Upper lobe of right lung (tissue), 1 donor: ENCODE data around the gene CPNE9. TPM values are rescaled to one million over a fixed set of nuclear protein-coding genes. Genes with fewer than 3 reads are reported as not detected.

Experiments
- ATAC-seq: fragments of 200-7000 bp; cut with Tn5 transposase; one replicate; pipeline ENCODE4 v1.9.1; 2020; ENCODE audit warnings: mild to moderate bottlenecking, moderate library complexity
- DNase-seq: peaks from one replicate; pipeline ENCODE4 v3.0.0-alpha.2; 2020
- H3K27ac ChIP-seq: fragments of 200-600 bp; one replicate; pipeline ENCODE4 v1.8.0; 2022
- H3K27me3 ChIP-seq: fragments of 200-600 bp; one replicate; pipeline ENCODE4 v1.8.0; 2022; ENCODE audit warnings: mild to moderate bottlenecking
- H3K36me3 ChIP-seq: fragments of 200-600 bp; one replicate; pipeline ENCODE4 v1.8.0; 2022
- H3K4me1 ChIP-seq: fragments of 200-600 bp; one replicate; pipeline ENCODE4 v1.8.0; 2022
- H3K4me3 ChIP-seq: fragments of 200-600 bp; one replicate; pipeline ENCODE4 v1.8.0; 2022; ENCODE audit warnings: mild to moderate bottlenecking
- H3K9me3 ChIP-seq: fragments of 200-600 bp; one replicate; pipeline ENCODE4 v1.8.0; 2022
- intact Hi-C: fragments of 100-400 bp; cut with DNase I; formaldehyde crosslinking; loops from one replicate; pipeline ENCODE4 v1.11.0; 2022
- total RNA-seq: library from RNA; stranded (reverse); fragmentation: NEBNext Ultra II Directional; extraction: Animal tissue kit (Norgen Biotek cat#: 25700); gene quantifications from one replicate; pipeline ENCODE4 v1.2.1, GENCODE V29; 2021
- TF ChIP-seq, protein P1 (sequence below): fragments of 200-600 bp; IDR thresholded peaks from one replicate; pipeline ENCODE4 v1.8.0; 2022; ENCODE audit warnings: antibody characterized with exemption
- donor health status: DM: no; HTN: yes; CAD: no; lungs with severe emphysema.

CPNE9 gene
- total RNA-seq, 1 donor from 2014 or later = 0.90 TPM

DNA sequence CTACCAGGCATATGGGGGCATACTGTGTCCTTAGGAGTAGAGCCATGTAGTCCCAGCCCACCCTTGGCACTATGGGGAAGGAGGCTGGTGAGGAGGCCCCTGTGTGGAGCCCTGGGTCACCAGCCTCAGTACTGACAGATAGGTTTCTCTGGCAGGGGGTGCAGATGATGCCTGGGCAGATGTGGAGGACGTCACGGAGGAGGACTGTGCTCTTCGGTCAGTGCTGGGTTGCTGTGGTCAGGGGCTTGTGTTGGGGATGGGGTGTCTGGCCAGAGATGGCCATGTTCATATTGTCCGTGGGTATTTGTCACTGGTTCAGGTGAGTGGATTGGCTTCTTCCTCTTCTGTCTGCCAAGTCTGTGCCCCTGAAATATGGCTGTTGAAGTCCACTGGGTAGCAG, 34.4 kb upstream of the CPNE9 start:
- no peak overlapping the region for H3K4me3 ChIP-seq
- TF ChIP-seq, protein P1, sequence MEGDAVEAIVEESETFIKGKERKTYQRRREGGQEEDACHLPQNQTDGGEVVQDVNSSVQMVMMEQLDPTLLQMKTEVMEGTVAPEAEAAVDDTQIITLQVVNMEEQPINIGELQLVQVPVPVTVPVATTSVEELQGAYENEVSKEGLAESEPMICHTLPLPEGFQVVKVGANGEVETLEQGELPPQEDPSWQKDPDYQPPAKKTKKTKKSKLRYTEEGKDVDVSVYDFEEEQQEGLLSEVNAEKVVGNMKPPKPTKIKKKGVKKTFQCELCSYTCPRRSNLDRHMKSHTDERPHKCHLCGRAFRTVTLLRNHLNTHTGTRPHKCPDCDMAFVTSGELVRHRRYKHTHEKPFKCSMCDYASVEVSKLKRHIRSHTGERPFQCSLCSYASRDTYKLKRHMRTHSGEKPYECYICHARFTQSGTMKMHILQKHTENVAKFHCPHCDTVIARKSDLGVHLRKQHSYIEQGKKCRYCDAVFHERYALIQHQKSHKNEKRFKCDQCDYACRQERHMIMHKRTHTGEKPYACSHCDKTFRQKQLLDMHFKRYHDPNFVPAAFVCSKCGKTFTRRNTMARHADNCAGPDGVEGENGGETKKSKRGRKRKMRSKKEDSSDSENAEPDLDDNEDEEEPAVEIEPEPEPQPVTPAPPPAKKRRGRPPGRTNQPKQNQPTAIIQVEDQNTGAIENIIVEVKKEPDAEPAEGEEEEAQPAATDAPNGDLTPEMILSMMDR = no peak
- intact Hi-C loops = no loop called here
- no peaks in the 10 kb centered on the region for H3K27me3 ChIP-seq
- H3K36me3 ChIP-seq = peaks cover 97% of the 10 kb centered on the region
- no peak for ATAC-seq
- no peaks in the 10 kb centered on the region for H3K9me3 ChIP-seq
- H3K4me1 ChIP-seq = peaks cover 16% of the 10 kb centered on the region
- peak overlapping the region; percentile 47 for H3K27ac ChIP-seq
- DNase-seq = no peak

DNA sequence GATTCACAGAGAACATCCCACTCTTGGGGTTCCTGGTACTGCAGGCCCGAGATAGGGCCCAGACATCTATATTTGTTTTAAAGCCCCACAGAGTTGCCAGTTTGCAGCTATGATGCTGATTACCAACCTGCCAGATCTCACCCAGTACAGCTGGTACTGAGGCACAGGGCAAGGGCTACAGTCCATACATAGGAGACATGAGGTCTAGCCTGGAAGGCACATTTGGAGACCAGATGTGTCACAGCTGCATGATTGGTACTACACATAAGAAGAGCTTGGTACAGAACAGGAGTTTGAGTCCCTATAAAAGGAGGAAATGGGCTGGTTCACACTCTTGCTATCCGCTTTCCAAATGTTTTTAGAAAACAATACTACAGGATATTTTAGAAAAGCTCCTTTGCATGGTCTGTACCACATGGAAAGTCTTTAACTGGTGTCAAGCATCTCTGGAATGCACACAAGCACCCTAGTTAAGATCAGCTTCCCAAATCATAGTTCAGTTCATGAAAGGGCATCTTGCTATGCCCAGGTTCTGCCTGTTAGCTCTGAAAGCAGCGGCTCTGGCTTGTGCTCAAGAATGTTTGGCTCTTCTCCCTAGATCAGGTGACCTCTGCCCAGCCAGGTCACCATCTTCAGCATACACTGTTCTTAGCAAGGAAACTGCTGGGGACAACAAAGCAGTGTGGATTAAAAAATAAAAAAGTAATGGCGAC, 33.8 kb upstream of the CPNE9 start:
- intact Hi-C loops = no loop called here

DNA sequence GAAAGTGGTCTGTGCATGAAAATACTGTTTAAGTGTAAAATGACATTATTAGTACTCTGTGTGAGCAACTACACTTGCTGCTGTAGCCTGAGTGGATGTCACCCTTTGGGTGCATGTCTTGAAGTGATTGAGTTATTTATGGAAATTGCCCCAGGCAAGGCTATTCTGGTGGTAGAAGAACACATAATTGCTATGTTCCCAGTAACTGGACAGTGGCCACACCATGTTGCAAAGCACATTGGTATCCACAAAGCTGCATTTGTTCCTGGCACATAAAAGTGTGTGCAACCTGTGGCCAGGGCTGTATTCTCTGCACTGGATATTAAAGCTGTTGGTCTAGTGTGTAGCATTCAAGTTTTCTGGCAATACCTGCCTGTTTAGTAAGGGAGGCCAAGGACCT, 30.6 kb upstream of the CPNE9 start:
- Histone ChIP-seq H3K36me3 (peaks cover 97% of the 10 kb centered on the region), H3K4me3 (no peak overlapping the region), H3K27me3 (no peaks in the 10 kb centered on the region), H3K27ac (no peak overlapping the region), H3K9me3 (no peaks in the 10 kb centered on the region), H3K4me1 (peaks cover 16% of the 10 kb centered on the region)
- no peak for DNase-seq
- TF ChIP-seq, protein P1 = no peak
- ATAC-seq = no peak
- intact Hi-C loops = no loop called here

More for the DNA sequence above, 33.8 kb upstream of the CPNE9 start:
- H3K36me3 ChIP-seq = peaks cover 97% of the 10 kb centered on the region
- DNase-seq (no peak), ATAC-seq (peak; percentile 91)
- H3K9me3 ChIP-seq = no peaks in the 10 kb centered on the region
- no peak overlapping the region for H3K4me3 ChIP-seq
- TF ChIP-seq, protein P1 = no peak
- peak overlapping the region; percentile 47 for H3K27ac ChIP-seq
- H3K4me1 ChIP-seq = peaks cover 16% of the 10 kb centered on the region
- H3K27me3 ChIP-seq = no peaks in the 10 kb centered on the region

DNA sequence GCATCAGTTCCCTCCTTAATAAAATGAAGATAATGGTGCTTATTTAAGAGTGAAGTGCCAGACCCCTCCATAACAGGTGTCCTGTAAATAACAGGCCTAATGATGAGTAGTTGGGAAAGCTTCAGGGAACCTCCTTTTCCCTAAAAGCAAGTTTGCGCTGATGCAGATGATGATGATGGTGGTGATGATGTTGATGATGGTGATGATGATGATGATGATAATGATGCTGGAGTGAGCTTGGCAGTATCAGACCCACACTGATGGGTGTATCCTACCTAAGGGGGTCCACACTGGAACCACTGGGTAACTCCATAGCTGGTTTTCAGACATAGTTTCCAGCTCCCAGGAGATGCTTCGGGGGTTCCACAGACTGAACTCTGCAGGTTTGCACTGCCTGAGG, 29.9 kb upstream of the CPNE9 start:
- intact Hi-C loops = no loop called here
- TF ChIP-seq, protein P1 = no peak
- H3K27me3 ChIP-seq = no peaks in the 10 kb centered on the region
- H3K4me3 ChIP-seq = no peak overlapping the region
- DNase-seq = no peak
- H3K36me3 ChIP-seq = peaks cover 97% of the 10 kb centered on the region
- no peak for ATAC-seq
- H3K27ac ChIP-seq = no peak overlapping the region
- H3K9me3 ChIP-seq = no peaks in the 10 kb centered on the region
- peaks cover 16% of the 10 kb centered on the region for H3K4me1 ChIP-seq

DNA sequence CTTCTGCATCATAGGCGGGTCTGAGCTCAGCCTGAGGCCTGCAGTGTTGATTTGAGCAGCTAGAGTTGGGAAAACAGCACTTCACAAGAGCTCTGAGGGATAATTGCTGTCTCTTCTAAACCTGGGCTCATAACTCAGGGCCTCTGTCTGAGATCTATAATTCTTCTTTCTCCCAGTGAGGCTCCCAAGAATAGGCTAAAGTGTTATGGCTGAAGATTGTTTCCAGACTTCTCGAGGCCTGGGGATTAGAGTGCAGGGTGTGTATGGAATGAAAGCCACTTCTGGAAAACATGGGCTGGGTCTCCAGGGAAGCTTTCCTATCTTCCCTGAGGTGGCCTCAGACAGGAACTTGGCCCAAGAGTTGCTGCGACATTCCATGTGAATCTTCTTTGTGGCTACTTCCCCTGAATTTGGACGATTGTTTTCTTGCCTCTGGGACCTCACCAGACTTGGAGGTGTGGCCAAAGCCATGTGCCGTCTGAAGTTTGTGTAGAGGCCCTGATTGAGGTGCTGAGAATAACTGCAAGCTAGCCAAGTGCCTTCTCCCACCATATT, 27.8 kb upstream of the CPNE9 start:
- Histone ChIP-seq H3K36me3 (peaks cover 100% of the 10 kb centered on the region), H3K4me1 (no peaks in the 10 kb centered on the region)

More for the DNA sequence above, 27.8 kb upstream of the CPNE9 start:
- Histone ChIP-seq H3K27me3 (no peaks in the 10 kb centered on the region), H3K4me3 (no peak overlapping the region), H3K9me3 (no peaks in the 10 kb centered on the region), H3K27ac (no peak overlapping the region)
- TF ChIP-seq, protein P1 = no peak
- intact Hi-C loops = no loop called here
- DNase-seq = no peak
- no peak for ATAC-seq
